GM23248 (cell line): ENCODE data around the gene ACY1. TPM values are rescaled to one million over a fixed set of nuclear protein-coding genes. Genes with fewer than 3 reads are reported as not detected.
A peak's percentile ranks its signal among the peaks of the same experiment; 100 is the strongest.

Source experiments
- DNase-seq: peaks from one replicate; pipeline ENCODE4 v3.0.0-alpha.2; 2015
- H2AFZ ChIP-seq: fragments of 200-600 bp; sonication (generic); 2 replicates; pipeline ENCODE4 v1.6.1; 2016; ENCODE audit warnings: antibody characterized with exemption
- H3F3A ChIP-seq: fragments of 200-600 bp; sonication (generic); 2 replicates; pipeline ENCODE4 v1.6.1; 2016; ENCODE audit warnings: mild to moderate bottlenecking, antibody characterized with exemption, mixed run types; ENCODE audit not compliant: insufficient read depth
- H3K27ac ChIP-seq: fragments of 200-600 bp; sonication (generic); 2 replicates; pipeline ENCODE4 v1.5.1; 2016; ENCODE audit warnings: mild to moderate bottlenecking
- H3K27me3 ChIP-seq: fragments of 200-600 bp; sonication (generic); replicated peaks from 2 replicates; pipeline ENCODE4 v1.6.1; 2016; ENCODE audit warnings: mild to moderate bottlenecking; ENCODE audit not compliant: insufficient read depth
- H3K36me3 ChIP-seq: fragments of 200-600 bp; sonication (generic); 2 replicates; pipeline ENCODE4 v1.6.1; 2016; ENCODE audit warnings: low read depth, mild to moderate bottlenecking
- H3K4me1 ChIP-seq: fragments of 200-600 bp; sonication (generic); 2 replicates; pipeline ENCODE4 v1.6.1; 2016; ENCODE audit warnings: mild to moderate bottlenecking; ENCODE audit not compliant: insufficient read depth
- H3K4me2 ChIP-seq: fragments of 200-600 bp; sonication (generic); one replicate; pipeline ENCODE4 v1.6.1; 2016; ENCODE audit warnings: mild to moderate bottlenecking; ENCODE audit not compliant: unreplicated experiment
- H3K4me3 ChIP-seq: fragments of 200-600 bp; sonication (generic); 2 replicates; pipeline ENCODE4 v1.5.1; 2016; ENCODE audit warnings: mild to moderate bottlenecking
- H3K79me2 ChIP-seq: fragments of 200-600 bp; sonication (generic); 2 replicates; pipeline ENCODE4 v1.6.1; 2016; ENCODE audit warnings: mild to moderate bottlenecking; ENCODE audit not compliant: insufficient read depth
- H3K9ac ChIP-seq: fragments of 200-600 bp; sonication (generic); 2 replicates; pipeline ENCODE4 v1.6.1; 2016; ENCODE audit warnings: mild to moderate bottlenecking
- H3K9me2 ChIP-seq: fragments of 200-600 bp; sonication (generic); 2 replicates; pipeline ENCODE4 v1.6.1; 2016; ENCODE audit warnings: mixed run types, mild to moderate bottlenecking, moderate library complexity; ENCODE audit not compliant: insufficient read depth
- H3K9me3 ChIP-seq: fragments of 200-600 bp; sonication (generic); one replicate; pipeline ENCODE4 v1.6.1; 2017; ENCODE audit warnings: low read depth
- H4K20me1 ChIP-seq: fragments of 200-600 bp; sonication (generic); 2 replicates; pipeline ENCODE4 v1.6.0; 2016; ENCODE audit not compliant: insufficient read depth
- EZH2 ChIP-seq: fragments of 200-600 bp; sonication (generic); IDR thresholded peaks from 2 replicates; pipeline ENCODE4 v1.6.1; 2018; ENCODE audit warnings: antibody characterized with exemption, mild to moderate bottlenecking; ENCODE audit not compliant: insufficient read depth, poor library complexity, severe bottlenecking
- EZH2phosphoT487 ChIP-seq: fragments of 200-600 bp; sonication (generic); IDR thresholded peaks from 2 replicates; pipeline ENCODE4 v1.6.1; 2018; ENCODE audit warnings: antibody characterized with exemption, moderate library complexity, mild to moderate bottlenecking, low read depth; ENCODE audit not compliant: insufficient read depth
- WGBS, 2 experiments: methylation state at CpG; one replicate each; pipeline ENCODE4 v1.1.6; 2015 to 2017; ENCODE audit warnings: low lambda C conversion rate in 2 of 2, low coverage in 1 of 2; ENCODE audit errors: missing lambda C conversion rate in 2 of 2; 5-methylcytosine and 5-hydroxymethylcytosine counted together
- in situ Hi-C: fragments of 300-500 bp; cut with MboI; formaldehyde crosslinking; loops from 2 replicates; pipeline ENCODE4 v1.15.0; 2020
- polyA plus RNA-seq: library from polyadenylated mRNA; unstranded; fragments of >200 nt; fragmentation: Nextera tagmentation; extraction: Ambion mirVana; gene quantifications from 2 replicates; pipeline ENCODE4 v1.2.1, GENCODE V29; 2016
- total RNA-seq: library from RNA; depleted of rRNA; stranded (reverse); fragments of >200 nt; shearing (Covaris generic); gene quantifications from 2 replicates; pipeline ENCODE4 v1.2.3, GENCODE V29; 2014

Gene ACY1
- total and polyA plus RNA-seq, 2 experiments from 2014 or later: 35.8 to 73.6 TPM

DNA sequence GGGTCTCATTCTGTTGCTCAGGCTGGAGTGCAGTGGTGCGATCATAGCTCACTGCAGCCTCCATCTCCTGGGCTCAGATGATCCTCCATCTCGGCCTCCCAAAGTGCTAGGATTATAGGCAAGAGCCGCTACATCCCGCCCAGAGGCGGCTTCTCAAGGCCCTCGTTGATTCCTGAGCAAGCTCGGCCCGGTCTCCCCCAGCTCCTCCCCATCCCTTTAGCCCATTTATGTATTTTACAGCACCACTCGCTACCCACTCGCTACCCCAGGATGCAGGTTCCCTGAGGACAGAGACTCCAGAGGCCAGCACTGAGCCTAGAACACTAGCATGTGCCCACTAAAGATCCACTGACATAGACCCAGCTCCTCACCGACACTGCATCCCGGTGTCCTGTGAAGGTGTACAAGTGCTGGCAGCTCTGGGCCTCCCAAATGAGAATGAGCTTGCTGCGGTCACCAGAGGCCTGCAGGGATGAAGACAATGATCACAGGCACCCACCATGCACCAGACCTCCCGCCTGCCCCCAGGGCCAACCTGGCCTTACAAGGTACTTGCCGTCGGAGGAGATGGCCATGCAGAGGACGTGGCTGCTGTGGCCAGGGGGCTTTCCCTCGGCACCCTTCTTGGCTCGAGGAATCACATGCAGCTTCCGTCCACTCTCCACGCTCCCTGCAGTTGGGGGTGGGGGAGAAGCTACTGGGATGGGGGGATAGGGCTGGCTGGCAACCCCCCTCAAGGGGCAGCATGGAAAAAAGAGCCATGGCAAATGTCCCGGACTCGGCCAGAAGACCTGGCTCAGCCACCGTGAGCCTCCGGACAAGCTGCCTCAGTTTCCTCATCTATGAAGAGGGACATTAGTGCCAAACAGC lies 47.2 kb upstream of the ACY1 start:
- Histone ChIP-seq H3K9ac (no peak overlapping the region), H4K20me1 (no peaks in the 10 kb centered on the region), H3K4me2 (no peak overlapping the region), H3K36me3 (no peaks in the 10 kb centered on the region; the same call in 1 of the 2 replicates), H3K27ac (no peak overlapping the region), H3K79me2 (peaks cover 34% of the 10 kb centered on the region), H2AFZ (no peak overlapping the region), H3K27me3 (no peaks in the 10 kb centered on the region), H3K9me3 (no peaks in the 10 kb centered on the region), H3K4me3 (no peak overlapping the region), H3K9me2 (no peaks in the 10 kb centered on the region), H3K4me1 (peaks cover 9% of the 10 kb centered on the region; the same call in 1 of the 2 replicates), H3F3A (peaks cover 10% of the 10 kb centered on the region; the same call in 1 of the 2 replicates)
- TF ChIP-seq EZH2phosphoT487: no peak
- no peak for TF ChIP-seq EZH2
- in situ Hi-C loops: no loop called here
- no peak for DNase-seq
- WGBS, 2 experiments: 90 to 93% methylated on average over 22 to 25 of the region's 25 CpGs

DNA sequence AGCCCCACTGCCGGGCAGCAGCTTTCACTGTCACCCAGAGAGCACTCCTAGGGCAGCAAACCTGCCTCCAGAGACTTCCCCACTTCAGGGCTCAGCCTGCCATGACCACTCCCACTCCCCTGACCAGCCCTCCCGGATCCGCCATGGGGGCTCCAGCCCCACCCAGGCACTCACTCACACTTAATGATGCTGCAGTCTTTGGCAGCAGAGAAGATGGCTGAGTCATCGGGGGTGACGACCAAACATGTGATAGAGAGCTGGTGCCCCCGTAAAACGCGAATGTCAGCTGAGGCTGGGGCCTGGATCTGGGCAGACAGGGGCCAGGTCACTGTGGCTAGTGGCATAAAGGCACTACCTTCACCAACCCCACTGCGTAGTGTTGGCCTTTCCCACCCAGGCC lies 46.3 kb upstream of the ACY1 start:
- Histone ChIP-seq H3K9me3 (no peaks in the 10 kb centered on the region), H3K4me2 (no peak overlapping the region), H3K4me3 (no peak overlapping the region), H3K27ac (no peak overlapping the region), H3K36me3 (no peaks in the 10 kb centered on the region; the same call in 1 of the 2 replicates), H3K79me2 (peaks cover 39% of the 10 kb centered on the region), H3F3A (peaks cover 13% of the 10 kb centered on the region; the same call in 1 of the 2 replicates), H3K9ac (no peak overlapping the region), H3K27me3 (no peaks in the 10 kb centered on the region), H3K4me1 (peaks cover 9% of the 10 kb centered on the region; the same call in 1 of the 2 replicates), H4K20me1 (no peaks in the 10 kb centered on the region), H2AFZ (no peak overlapping the region), H3K9me2 (no peaks in the 10 kb centered on the region)
- WGBS, 2 experiments: 62 to 69% methylated on average over 9 of the region's 9 CpGs
- no peak for TF ChIP-seq EZH2
- TF ChIP-seq EZH2phosphoT487: no peak
- DNase-seq: peak; percentile 20
- in situ Hi-C loops: no loop called here

DNA sequence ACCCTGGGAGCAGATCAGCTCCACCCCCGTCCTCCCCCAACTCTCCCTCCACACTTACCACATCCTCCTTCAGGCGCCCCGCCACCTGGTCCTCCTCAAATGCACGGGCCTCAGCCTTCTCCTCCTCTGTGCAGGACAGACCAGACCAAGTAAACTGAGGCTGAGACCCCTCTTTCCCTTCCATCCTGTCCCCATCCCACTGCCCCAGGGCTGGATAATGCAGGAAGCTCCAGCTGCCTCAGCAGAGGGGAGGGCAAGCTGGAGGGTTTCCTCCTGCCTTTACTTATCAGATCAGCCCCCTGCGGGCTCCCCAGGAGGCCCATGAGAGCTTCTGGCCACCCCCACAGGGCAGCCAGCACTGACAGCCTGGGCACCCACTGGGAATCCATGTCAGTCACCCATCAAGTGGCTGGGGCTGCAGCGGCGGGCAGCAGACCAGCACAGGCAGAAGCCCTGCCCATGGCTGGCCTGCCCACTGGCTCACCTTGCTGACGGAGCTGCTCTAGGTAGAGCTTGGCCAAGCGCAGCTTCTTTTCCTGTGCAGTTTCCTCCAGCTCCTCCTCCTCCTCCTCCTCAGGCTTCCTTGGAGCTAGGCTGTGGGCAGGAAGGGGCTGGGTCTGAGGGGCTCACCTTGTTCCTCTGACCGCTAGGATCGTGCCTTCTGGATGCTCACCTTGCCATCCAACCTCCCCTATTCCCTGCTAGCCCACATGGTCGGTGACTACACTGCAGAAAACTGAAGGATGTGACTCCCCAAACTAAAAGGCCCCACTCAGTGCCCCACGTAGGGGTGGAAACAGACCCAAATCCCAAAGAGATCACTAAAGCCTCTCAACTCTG lies 45.5 kb upstream of the ACY1 start:
- no peak for TF ChIP-seq EZH2
- H3K36me3 ChIP-seq: no peaks in the 10 kb centered on the region; the same call in 1 of the 2 replicates
- 92 to 94% methylated on average over 13 of the region's 13 CpGs for WGBS, 2 experiments

DNA sequence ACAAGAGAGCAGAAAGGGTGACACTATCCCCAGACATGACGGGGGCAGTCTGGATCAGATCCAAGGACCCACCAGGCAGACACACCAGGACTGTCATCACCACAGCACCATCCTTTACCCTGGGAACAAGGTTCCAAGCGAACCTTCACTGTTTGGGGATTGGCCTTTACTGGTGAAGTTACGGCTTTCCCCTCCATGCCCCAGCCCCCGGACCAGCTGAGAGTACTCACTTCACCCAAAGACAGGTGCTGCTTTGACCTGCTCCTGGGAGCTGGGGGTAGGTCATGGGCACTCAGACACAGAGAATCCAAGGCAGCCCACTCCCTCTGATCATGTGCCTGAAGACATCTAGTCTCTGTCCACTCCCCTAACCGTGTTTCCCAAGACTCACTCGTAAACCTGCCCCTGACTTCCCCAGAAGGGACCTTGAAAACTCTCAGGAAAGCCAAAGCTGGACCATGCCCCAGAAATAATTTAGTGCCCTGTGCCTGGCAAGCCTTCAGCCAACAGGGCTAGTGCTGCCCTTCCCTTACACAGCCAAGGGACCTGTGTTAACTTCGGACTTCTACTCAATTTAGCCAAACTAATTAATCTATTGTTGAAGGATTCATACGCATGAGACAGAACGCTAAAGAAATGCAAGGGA lies 44.4 kb upstream of the ACY1 start:
- in situ Hi-C loops: no loop called here
- Histone ChIP-seq H3K9me2 (no peaks in the 10 kb centered on the region), H3K27me3 (no peaks in the 10 kb centered on the region), H3K4me3 (no peak overlapping the region), H3K9ac (no peak overlapping the region), H3K36me3 (no peaks in the 10 kb centered on the region; the same call in 1 of the 2 replicates), H4K20me1 (no peaks in the 10 kb centered on the region), H3K9me3 (no peaks in the 10 kb centered on the region), H3K27ac (no peak overlapping the region), H3K4me1 (peaks cover 20% of the 10 kb centered on the region), H3F3A (peaks cover 13% of the 10 kb centered on the region; the same call in 1 of the 2 replicates), H3K4me2 (no peak overlapping the region), H3K79me2 (peaks cover 39% of the 10 kb centered on the region), H2AFZ (no peak overlapping the region)
- no peak for DNase-seq
- 92 to 94% methylated on average over 9 of the region's 9 CpGs for WGBS, 2 experiments
- TF ChIP-seq EZH2phosphoT487 (no peak), EZH2 (no peak)

More for the DNA sequence above, 45.5 kb upstream of the ACY1 start:
- in situ Hi-C loops: no loop called here
- H3K4me3 ChIP-seq: no peak overlapping the region
- H3K27me3 ChIP-seq: no peaks in the 10 kb centered on the region
- H2AFZ ChIP-seq: no peak overlapping the region
- H3K27ac ChIP-seq: no peak overlapping the region
- H3K9me3 ChIP-seq: no peaks in the 10 kb centered on the region
- H4K20me1 ChIP-seq: no peaks in the 10 kb centered on the region
- no peak overlapping the region for H3K9ac ChIP-seq
- peaks cover 39% of the 10 kb centered on the region for H3K79me2 ChIP-seq
- no peak for DNase-seq
- H3F3A ChIP-seq: peaks cover 13% of the 10 kb centered on the region; the same call in 1 of the 2 replicates
- H3K4me1 ChIP-seq: peaks cover 13% of the 10 kb centered on the region
- H3K9me2 ChIP-seq: no peaks in the 10 kb centered on the region
- H3K4me2 ChIP-seq: no peak overlapping the region
